Femur (tissue), 1 donor: ENCODE measurements around the gene NAT10.

Experiments used
- DNase-seq: peaks from one replicate; pipeline ENCODE4 v3.0.0-alpha.2; 2017

Gene NAT10

GRCh38 chr11:34111722-34112270, 6.4 kb downstream of the NAT10 start:
- DNase-seq: no peak

GRCh38 chr11:34114014-34114413, 8.6 kb downstream of the NAT10 start:
- DNase-seq: no peak

- no peak for DNase-seq
Observed at GRCh38 chr11:34114471-34114870, 9.0 kb downstream of the NAT10 start.

- no peak for DNase-seq
Observed at GRCh38 chr11:34120651-34121050, 15.2 kb downstream of the NAT10 start.

- no peak for DNase-seq
Observed at GRCh38 chr11:34124885-34125668, 19.6 kb downstream of the NAT10 start.

- no peak for DNase-seq
Observed at GRCh38 chr11:34126959-34127848, 21.8 kb downstream of the NAT10 start.

- no peak for DNase-seq
Observed at GRCh38 chr11:34128824-34129223, 23.4 kb downstream of the NAT10 start.

GRCh38 chr11:34132261-34132965, 27.0 kb downstream of the NAT10 start:
- no peak for DNase-seq

- no peak for DNase-seq
Observed at GRCh38 chr11:34134765-34135164, 29.3 kb downstream of the NAT10 start.

GRCh38 chr11:34135439-34135838, 30.0 kb downstream of the NAT10 start:
- no peak for DNase-seq

GRCh38 chr11:34136420-34136819, 31.0 kb downstream of the NAT10 start:
- no peak for DNase-seq

GRCh38 chr11:34139346-34139745, 33.9 kb downstream of the NAT10 start:
- no peak for DNase-seq

- DNase-seq: no peak
Observed at GRCh38 chr11:34140149-34140548, 34.7 kb downstream of the NAT10 start.

- no peak for DNase-seq
Observed at GRCh38 chr11:34143048-34143447, 37.6 kb downstream of the NAT10 start.

GRCh38 chr11:34145073-34145472, 39.6 kb downstream of the NAT10 start:
- DNase-seq: no peak

- DNase-seq: peak; percentile 9
Observed at GRCh38 chr11:34145847-34146381, 40.5 kb downstream of the NAT10 start.

- DNase-seq: peak; percentile 13
Observed at GRCh38 chr11:34146411-34146810, 41.0 kb downstream of the NAT10 start.

- peak; percentile 1 for DNase-seq
Observed at GRCh38 chr11:34146866-34147265, 41.4 kb downstream of the NAT10 start.

- peak; percentile 11 for DNase-seq
Observed at GRCh38 chr11:34147581-34147980, 42.2 kb downstream of the NAT10 start.

- peak; percentile 20 for DNase-seq
Observed at GRCh38 chr11:34148504-34149165, 43.2 kb downstream of the NAT10 start.

GRCh38 chr11:34149274-34149673, 43.8 kb downstream of the NAT10 start:
- no peak for DNase-seq

GRCh38 chr11:34149786-34150185, 44.4 kb downstream of the NAT10 start:
- no peak for DNase-seq
